Muscle layer of duodenum (tissue), 2 donors: Measurements from ENCODE around the gene PDCL3.

Source experiments
- H3K27ac ChIP-seq: one replicate; pipeline ENCODE4 v1.7.0; 2013; ENCODE audit warnings: mild to moderate bottlenecking, low read length
- H3K27me3 ChIP-seq: one replicate; pipeline ENCODE4 v1.7.0; 2013; ENCODE audit warnings: low read depth, mild to moderate bottlenecking, control low read depth, low read length
- H3K36me3 ChIP-seq, 2 donors: one replicate each; pipeline ENCODE4 v1.7.0; 2013; ENCODE audit warnings: low read length in 2 of 2, control low read depth in 1 of 2, mild to moderate bottlenecking in 1 of 2; ENCODE audit not compliant: insufficient read depth in 2 of 2, control insufficient read depth in 1 of 2
- H3K4me1 ChIP-seq, 2 donors: one replicate each; pipeline ENCODE4 v1.7.0; 2013; ENCODE audit warnings: low read length in 2 of 2, mild to moderate bottlenecking in 2 of 2, control low read depth in 1 of 2, moderate library complexity in 1 of 2; ENCODE audit not compliant: insufficient read depth in 2 of 2, control insufficient read depth in 1 of 2
- H3K4me3 ChIP-seq, 2 donors: one replicate each; pipeline ENCODE4 v1.7.0; 2013; ENCODE audit warnings: low read length in 2 of 2, low read depth in 1 of 2, mild to moderate bottlenecking in 1 of 2
- H3K9me3 ChIP-seq, 2 donors: one replicate each; pipeline ENCODE4 v1.7.0; 2013; ENCODE audit warnings: low read length in 2 of 2, control low read depth in 1 of 2, mild to moderate bottlenecking in 1 of 2; ENCODE audit not compliant: control insufficient read depth in 1 of 2
- donor health status: healthy.

The PDCL3 gene

DNA sequence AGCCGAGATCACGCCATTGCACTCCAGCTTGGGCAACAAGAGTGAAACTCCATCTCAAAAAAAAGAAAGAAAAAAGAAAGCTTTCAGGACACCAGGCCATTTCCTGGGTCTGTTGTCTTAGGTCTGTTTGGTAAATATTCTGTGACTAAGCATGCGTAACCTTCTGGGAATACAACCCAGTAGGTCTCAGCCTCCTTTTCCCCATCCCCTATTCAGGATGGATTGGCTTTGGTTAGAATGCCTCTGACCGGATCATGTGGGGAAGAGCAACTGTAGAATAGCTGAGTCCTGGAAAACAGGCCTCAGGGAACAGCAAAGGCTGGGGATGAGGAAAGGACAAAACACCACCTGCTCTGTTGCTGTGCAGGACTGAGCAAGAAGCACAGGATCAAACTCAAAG lies 1.6 kb upstream of the PDCL3 start:
- Histone ChIP-seq H3K36me3 (peaks cover 0 to under 1% of the 10 kb centered on the region in 2 donors), H3K4me1 (peaks cover 3 to 8% of the 10 kb centered on the region in 2 donors), H3K9me3 (no peaks in the 10 kb centered on the region), H3K27ac (peak overlapping the region; percentile 76), H3K4me3 (no peak overlapping the region), H3K27me3 (no peaks in the 10 kb centered on the region)

DNA sequence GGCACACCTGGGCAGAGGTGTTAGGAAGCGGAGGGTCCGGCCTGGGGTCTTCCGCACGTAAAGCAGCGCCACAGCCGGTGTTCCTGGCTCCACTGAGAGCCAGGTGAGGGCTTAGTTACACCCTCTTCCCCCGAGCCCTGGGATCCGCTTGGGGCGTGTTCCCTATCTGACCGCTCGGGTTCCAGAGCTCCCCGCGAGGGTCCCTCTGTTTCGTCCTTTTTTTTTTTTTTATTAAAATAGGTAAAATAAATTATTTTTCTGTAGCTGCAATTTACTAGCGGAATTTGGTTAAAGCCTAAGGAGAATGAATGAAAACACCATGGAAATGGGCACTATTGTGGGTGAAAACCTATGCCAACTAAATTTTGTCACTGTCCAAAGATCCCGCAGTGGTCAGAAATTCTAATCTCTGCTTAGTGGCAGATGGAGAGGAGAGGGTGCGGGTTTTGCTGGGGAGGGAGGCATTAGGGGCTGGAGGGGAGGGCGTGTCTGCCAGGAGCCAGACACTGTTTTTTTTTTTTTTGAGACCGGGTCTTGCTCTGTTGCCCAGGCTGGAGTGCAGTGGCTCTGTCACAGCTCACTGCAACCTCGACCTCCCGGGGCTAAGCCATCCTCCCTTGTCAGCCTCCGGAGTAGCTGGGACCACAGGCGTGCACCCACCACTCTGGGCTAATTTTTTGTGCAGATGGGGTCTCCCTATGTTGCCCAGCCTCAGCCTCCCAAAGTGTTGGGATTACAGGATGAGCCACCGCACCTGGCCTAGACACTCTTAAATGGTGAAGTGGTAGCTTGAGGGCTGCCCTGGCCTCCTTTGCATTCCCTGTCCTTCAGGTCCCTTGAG lies 834 bp downstream of the PDCL3 start:
- Histone ChIP-seq H3K36me3 (peaks cover 7 to 23% of the 10 kb centered on the region in 2 donors), H3K27ac (peak overlapping the region; percentile 76), H3K27me3 (no peaks in the 10 kb centered on the region), H3K9me3 (no peaks in the 10 kb centered on the region), H3K4me1 (peaks cover 3 to 8% of the 10 kb centered on the region in 2 donors), H3K4me3 (peak overlapping the region; percentile 80 to 89)

DNA sequence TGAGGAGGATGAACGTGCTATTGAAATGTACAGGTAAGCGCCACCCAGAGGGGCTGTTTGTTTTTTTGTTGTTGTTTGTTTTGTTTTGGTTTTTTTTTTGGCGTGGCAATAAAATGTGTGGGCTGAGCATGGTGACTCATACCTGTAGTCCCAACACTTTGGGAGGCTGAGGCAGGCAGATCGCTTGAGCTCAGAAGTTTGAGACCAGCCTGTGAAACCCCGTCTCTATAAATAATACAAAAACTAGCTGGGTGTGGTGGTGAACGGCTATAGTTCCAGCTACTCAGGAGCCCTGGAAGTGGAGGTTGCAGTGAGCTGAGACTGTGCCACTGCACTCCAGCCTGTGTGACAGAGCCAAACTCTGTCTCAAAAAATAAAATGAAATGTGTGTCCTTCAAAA lies 6.2 kb downstream of the PDCL3 start:
- peaks cover 0 to 3% of the 10 kb centered on the region in 2 donors for H3K4me1 ChIP-seq
- H3K9me3 ChIP-seq = no peaks in the 10 kb centered on the region
- H3K27ac ChIP-seq = no peak overlapping the region
- H3K4me3 ChIP-seq = no peak overlapping the region
- H3K36me3 ChIP-seq = peaks cover 20 to 63% of the 10 kb centered on the region in 2 donors
- no peaks in the 10 kb centered on the region for H3K27me3 ChIP-seq

DNA sequence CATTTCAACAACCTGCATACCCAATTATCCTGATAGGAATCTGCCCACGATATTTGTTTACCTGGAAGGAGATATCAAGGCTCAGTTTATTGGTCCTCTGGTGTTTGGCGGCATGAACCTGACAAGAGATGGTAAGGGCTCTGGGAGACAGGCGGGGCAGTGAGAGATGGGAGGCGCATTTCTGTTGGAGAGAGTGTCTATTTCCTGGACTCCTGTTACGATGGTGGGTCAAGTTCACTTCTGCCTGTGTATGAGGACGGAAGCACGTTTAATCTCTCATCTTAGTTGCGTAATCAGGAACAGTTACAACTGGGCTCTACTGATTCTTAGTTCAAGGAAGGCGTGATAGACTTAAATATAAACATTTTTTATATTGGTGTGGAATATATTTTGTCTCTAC lies 8.9 kb downstream of the PDCL3 start:
- no peak overlapping the region for H3K27ac ChIP-seq
- H3K9me3 ChIP-seq = no peaks in the 10 kb centered on the region
- no peak overlapping the region for H3K4me3 ChIP-seq
- peaks cover 24 to 81% of the 10 kb centered on the region in 2 donors for H3K36me3 ChIP-seq
- H3K27me3 ChIP-seq = no peaks in the 10 kb centered on the region
- H3K4me1 ChIP-seq = no peaks in the 10 kb centered on the region

GRCh38 chr2:100577777-100578176 lies 15.0 kb downstream of the PDCL3 start:
- no peak overlapping the region for H3K27ac ChIP-seq
- H3K4me1 ChIP-seq = no peaks in the 10 kb centered on the region
- no peaks in the 10 kb centered on the region for H3K27me3 ChIP-seq
- no peaks in the 10 kb centered on the region for H3K9me3 ChIP-seq
- no peak overlapping the region for H3K4me3 ChIP-seq
- H3K36me3 ChIP-seq = peaks cover 7 to 27% of the 10 kb centered on the region in 2 donors

GRCh38 chr2:100580367-100581276 lies 17.8 kb downstream of the PDCL3 start:
- Histone ChIP-seq H3K4me1 (no peaks in the 10 kb centered on the region), H3K36me3 (peaks cover 3 to 7% of the 10 kb centered on the region in 2 donors), H3K27me3 (no peaks in the 10 kb centered on the region), H3K9me3 (no peaks in the 10 kb centered on the region), H3K27ac (peak overlapping the region; percentile 25), H3K4me3 (no peak overlapping the region)

- peaks cover 1 to 3% of the 10 kb centered on the region in 2 donors for H3K36me3 ChIP-seq
- no peak overlapping the region for H3K4me3 ChIP-seq
- peak overlapping the region; percentile 25 for H3K27ac ChIP-seq
- no peaks in the 10 kb centered on the region for H3K27me3 ChIP-seq
- no peaks in the 10 kb centered on the region for H3K4me1 ChIP-seq
- H3K9me3 ChIP-seq = no peaks in the 10 kb centered on the region
Observed at GRCh38 chr2:100581277-100581612, 18.5 kb downstream of the PDCL3 start.

DNA sequence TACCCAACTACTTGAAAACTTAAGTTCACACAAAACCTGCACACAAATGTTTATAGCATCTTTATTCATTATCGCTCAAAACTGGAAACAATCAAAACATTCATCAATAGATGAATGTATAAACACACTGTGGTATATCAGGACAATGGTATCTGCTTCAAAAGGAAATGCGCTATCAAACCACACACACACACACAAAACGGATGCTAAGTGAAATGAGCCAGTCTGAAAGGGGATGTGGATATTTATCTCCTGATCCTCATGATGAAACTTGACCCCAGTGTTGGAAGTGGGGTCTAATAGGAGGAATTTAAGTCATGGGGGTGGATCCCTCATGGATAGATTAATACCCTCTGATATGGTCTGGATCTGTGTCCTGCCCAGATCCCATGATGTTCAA lies 22.0 kb downstream of the PDCL3 start:
- Histone ChIP-seq H3K36me3 (no peaks in the 10 kb centered on the region), H3K4me1 (no peaks in the 10 kb centered on the region), H3K4me3 (no peak overlapping the region), H3K27me3 (no peaks in the 10 kb centered on the region), H3K9me3 (no peaks in the 10 kb centered on the region), H3K27ac (no peak overlapping the region)

DNA sequence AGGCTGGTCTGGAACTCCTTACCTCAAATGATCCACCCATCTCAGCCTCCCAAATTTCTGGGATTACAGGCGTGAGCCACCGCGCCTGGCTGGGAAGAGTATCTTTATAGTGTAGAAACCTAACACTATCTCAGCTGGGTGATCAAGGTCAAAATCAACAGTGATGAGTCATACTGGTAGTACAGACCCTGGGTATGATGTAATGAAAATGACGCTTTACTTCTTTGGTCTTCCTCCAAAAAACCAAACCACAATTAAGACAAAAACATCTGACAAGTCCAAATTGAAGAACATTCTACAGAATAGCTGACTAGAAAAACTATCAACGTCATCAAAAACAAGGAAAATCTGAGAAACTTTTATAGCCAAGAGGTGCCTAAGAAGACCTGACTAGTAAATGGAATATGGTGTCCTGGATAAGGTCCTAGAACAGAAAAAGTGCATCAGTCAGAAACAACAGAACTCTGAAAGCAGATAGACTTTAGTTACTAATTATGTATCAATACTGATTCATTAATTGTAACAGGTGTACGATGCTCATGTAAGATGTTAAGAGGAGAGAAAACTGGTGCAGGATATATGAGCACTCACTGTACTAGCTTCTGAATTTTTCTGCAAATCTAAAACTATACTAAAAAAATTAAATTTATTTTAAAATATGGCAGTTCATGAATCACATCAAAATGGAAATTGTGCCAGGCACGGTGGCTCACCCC lies 25.4 kb downstream of the PDCL3 start:
- H3K27me3 ChIP-seq = no peaks in the 10 kb centered on the region
- no peaks in the 10 kb centered on the region for H3K4me1 ChIP-seq
- H3K27ac ChIP-seq = no peak overlapping the region
- no peaks in the 10 kb centered on the region for H3K9me3 ChIP-seq
- H3K36me3 ChIP-seq = no peaks in the 10 kb centered on the region
- H3K4me3 ChIP-seq = no peak overlapping the region

GRCh38 chr2:100589527-100589926 lies 26.7 kb downstream of the PDCL3 start:
- no peak overlapping the region for H3K27ac ChIP-seq
- H3K9me3 ChIP-seq = no peaks in the 10 kb centered on the region
- H3K27me3 ChIP-seq = no peaks in the 10 kb centered on the region
- H3K4me3 ChIP-seq = no peak overlapping the region
- no peaks in the 10 kb centered on the region for H3K36me3 ChIP-seq
- no peaks in the 10 kb centered on the region for H3K4me1 ChIP-seq

DNA sequence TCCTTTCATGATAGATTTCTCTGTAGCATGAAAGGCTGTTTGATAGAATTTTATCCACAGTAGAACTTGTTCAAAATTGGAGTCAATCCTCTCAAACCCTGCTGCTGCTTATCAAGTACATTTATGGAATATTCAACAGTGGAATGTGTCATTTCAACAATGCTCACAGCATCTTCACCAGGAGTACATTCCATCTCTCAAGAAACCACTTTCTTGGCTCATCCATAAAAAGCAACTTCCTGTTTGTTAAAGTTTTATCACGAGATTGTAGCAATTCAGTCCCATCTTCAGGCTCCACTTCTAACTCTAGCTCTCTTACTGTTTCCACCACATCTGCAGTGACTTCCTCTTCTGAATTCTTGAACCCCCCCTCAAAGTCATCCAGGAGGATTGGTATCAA lies 29.4 kb downstream of the PDCL3 start:
- no peaks in the 10 kb centered on the region for H3K4me1 ChIP-seq
- no peaks in the 10 kb centered on the region for H3K36me3 ChIP-seq
- no peak overlapping the region for H3K27ac ChIP-seq
- H3K9me3 ChIP-seq = no peaks in the 10 kb centered on the region
- no peaks in the 10 kb centered on the region for H3K27me3 ChIP-seq
- H3K4me3 ChIP-seq = no peak overlapping the region
